ENCODE measurements around the gene GNB1L.

GNB1L gene

DNA sequence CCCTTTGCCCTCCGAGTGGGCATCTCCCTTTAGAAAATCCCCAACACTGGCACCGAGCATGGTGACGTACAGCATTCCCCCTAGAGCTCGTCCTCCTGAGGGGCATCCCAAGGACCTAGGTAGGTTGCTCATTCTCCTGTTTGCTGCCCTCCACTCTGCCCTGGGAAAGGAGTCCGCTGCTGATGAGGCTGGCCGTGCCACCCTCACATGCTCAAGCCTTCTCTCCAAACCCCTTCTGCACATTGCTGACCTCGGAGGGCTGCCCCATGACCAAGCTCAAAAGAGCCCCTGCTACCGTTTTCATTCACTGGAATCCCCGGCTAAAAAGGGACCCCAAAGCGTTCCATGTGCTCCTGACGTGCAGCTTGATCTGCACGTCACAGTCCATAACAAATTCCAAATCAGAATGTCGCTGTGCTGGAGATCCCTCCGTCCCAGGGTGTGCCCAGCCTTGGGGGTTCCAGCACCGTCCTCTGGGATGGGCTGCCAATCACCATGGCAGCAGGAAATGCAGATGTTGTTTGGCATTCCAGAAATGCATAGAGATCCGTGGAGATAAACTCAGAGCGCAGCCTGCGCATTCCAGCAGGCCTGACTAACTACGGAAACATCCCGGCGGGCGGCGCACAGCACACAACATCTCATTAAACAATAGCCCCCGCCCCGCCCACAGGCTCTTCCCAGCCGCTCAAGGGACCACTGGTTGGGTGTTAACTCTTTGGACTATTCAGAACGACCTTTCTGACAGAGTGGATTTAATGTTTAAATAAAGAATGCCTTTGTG, 26.3 kb upstream of the GNB1L start:
- Histone ChIP-seq H3K9me3 (ENCODE audit: control insufficient read depth, low read length) (no peaks in the 10 kb centered on the region), H3K4me3 (ENCODE audit: insufficient read depth, low read depth, low read length) (no peak overlapping the region)

DNA sequence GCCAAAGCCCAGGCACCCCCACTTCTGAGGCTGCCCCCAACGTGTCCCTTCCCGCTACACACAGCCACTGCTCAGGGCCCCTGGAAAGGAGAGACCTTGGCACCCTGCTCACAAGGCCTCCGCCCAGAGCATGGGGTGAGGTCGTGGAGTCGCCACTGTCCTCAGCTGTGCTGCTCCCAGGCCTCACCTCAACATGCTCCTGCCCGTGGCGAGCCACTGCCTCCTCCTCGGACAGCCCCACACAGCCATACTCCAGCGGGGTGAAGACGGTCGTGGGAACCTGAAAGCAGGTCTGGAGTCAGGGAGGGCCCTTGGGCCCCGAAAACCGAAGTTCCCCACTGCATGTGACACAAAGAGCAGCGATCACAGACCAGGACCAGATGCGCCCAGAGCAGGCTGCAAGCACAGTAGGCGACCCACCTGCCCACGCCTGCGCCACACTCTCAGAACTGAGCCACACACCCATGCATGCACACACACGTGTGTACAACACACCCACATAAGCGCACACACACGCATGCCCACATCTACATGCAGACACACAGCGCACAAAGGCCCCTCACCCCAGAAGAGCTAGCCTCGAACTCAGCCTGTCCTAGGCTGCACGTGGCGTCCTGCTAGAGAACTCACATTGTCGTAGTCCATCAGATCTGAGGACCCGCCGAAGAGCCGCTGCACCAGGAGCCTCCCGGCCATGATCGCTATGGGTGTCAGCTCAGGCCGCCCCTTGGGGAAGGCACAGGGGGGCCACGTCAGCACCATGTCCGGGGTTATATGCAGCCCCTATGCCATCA, 25.5 kb upstream of the GNB1L start:
- H3K27me3 ChIP-seq (ENCODE audit: control insufficient read depth, insufficient read depth, low read length, poor library complexity, severe bottlenecking) = no peaks in the 10 kb centered on the region
- peaks cover 46% of the 10 kb centered on the region for H3K4me1 ChIP-seq (ENCODE audit: control insufficient read depth, insufficient read depth, low read length)
- no peaks in the 10 kb centered on the region for H3K36me3 ChIP-seq (ENCODE audit: control insufficient read depth, insufficient read depth, low read length)
- H3K4me3 ChIP-seq (ENCODE audit: insufficient read depth, low read depth, low read length) = peak overlapping the region; percentile 6
- no peaks in the 10 kb centered on the region for H3K9me3 ChIP-seq (ENCODE audit: control insufficient read depth, low read length)
- peak overlapping the region; percentile 86 for H3K27ac ChIP-seq (ENCODE audit: insufficient read depth, low read depth, low read length, poor library complexity, severe bottlenecking)
- 90 to 91% methylated on average over 34 of the region's 34 CpGs for WGBS, 2 experiments

More for the DNA sequence above, 26.3 kb upstream of the GNB1L start:
- no peaks in the 10 kb centered on the region for H3K27me3 ChIP-seq (ENCODE audit: control insufficient read depth, insufficient read depth, low read length, poor library complexity, severe bottlenecking)
- WGBS, 2 experiments = 23 to 25% methylated on average over 27 of the region's 27 CpGs
- H3K36me3 ChIP-seq (ENCODE audit: control insufficient read depth, insufficient read depth, low read length) = no peaks in the 10 kb centered on the region
- peaks cover 43% of the 10 kb centered on the region for H3K4me1 ChIP-seq (ENCODE audit: control insufficient read depth, insufficient read depth, low read length)
- peak overlapping the region; percentile 92 for H3K27ac ChIP-seq (ENCODE audit: insufficient read depth, low read depth, low read length, poor library complexity, severe bottlenecking)

DNA sequence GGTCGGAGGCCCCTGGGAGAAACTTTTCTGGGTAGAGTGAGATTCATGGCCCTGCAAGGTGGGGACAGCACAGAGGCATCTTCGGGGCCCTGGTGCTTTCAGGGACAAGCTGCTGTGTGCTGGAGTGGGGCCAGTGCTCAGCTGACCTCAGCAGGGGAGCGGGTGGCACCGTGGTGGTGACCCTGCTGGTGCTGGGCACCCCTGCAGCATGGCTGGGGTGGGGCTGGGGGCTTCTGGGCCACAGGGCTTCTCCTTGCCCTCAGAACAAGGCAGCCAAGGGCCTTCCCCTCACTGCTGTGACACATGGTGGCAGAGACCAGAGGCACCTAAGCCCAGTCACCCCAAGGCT, 24.9 kb upstream of the GNB1L start:
- no peak overlapping the region for H3K4me3 ChIP-seq (ENCODE audit: insufficient read depth, low read depth, low read length)
- 79 to 84% methylated on average over 4 of the region's 4 CpGs for WGBS, 2 experiments
- no peaks in the 10 kb centered on the region for H3K36me3 ChIP-seq (ENCODE audit: control insufficient read depth, insufficient read depth, low read length)
- no peak overlapping the region for H3K27ac ChIP-seq (ENCODE audit: insufficient read depth, low read depth, low read length, poor library complexity, severe bottlenecking)
- peaks cover 52% of the 10 kb centered on the region for H3K4me1 ChIP-seq (ENCODE audit: control insufficient read depth, insufficient read depth, low read length)
- H3K9me3 ChIP-seq (ENCODE audit: control insufficient read depth, low read length) = no peaks in the 10 kb centered on the region
- H3K27me3 ChIP-seq (ENCODE audit: control insufficient read depth, insufficient read depth, low read length, poor library complexity, severe bottlenecking) = no peaks in the 10 kb centered on the region

DNA sequence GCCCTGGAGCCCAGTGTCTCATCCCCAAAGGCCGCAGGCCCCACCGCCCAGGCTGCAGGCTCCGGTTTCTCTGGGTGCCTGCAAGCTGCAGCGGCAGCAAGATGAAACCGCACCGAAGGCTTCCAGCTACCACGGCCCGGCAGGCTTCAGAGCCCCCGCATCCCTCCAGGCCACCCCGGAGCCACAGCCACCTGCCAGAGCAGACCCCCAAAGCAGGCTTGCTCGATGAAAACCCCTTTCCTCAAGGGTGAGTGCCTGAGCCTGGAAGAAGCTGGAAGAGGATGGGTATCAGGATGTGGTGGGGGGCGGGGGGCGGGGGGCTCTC, 24.5 kb upstream of the GNB1L start:
- no peaks in the 10 kb centered on the region for H3K27me3 ChIP-seq (ENCODE audit: control insufficient read depth, insufficient read depth, low read length, poor library complexity, severe bottlenecking)
- no peaks in the 10 kb centered on the region for H3K36me3 ChIP-seq (ENCODE audit: control insufficient read depth, insufficient read depth, low read length)
- no peak overlapping the region for H3K27ac ChIP-seq (ENCODE audit: insufficient read depth, low read depth, low read length, poor library complexity, severe bottlenecking)
- no peaks in the 10 kb centered on the region for H3K9me3 ChIP-seq (ENCODE audit: control insufficient read depth, low read length)
- H3K4me1 ChIP-seq (ENCODE audit: control insufficient read depth, insufficient read depth, low read length) = peaks cover 56% of the 10 kb centered on the region
- WGBS, 2 experiments = 93 to 95% methylated on average over 13 of the region's 13 CpGs
- H3K4me3 ChIP-seq (ENCODE audit: insufficient read depth, low read depth, low read length) = no peak overlapping the region

DNA sequence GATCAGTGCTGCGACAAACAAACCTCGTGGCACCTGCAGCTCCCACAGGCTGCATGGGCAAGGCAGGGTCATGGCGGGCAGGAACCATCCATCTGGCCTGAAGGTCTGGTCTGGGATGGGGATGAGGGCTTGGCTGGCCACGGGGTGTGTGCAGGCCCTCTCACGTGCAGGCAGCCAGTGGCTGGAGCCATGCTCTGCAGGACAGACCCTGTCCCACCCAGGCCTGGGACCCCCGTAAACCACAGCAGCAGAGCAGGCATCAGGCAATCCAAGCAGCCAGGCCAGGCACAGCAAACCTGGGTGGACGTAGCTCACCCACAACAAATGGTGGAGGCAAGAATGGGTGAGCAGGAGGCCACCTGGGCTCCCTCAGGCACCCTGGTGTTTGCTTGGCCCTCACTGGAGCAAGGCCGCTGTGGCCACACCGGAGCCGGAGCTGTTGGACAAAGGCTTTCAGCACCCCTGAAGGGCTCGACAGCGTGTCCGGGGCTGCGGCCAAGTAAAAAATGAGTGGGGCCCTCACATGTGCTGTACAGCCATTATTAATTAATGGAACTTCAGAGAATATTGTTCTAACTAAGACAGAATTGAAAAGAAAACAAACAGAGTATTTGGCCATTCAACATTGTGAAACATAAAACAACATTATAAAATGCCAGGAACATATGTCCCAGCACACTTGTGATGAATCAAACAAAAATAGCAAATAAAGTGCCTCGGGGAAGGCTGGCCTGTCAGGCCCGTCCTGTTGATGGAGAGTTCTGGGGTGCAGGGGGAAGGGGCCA, 24.0 kb upstream of the GNB1L start:
- no peak overlapping the region for H3K27ac ChIP-seq (ENCODE audit: insufficient read depth, low read depth, low read length, poor library complexity, severe bottlenecking)
- no peak overlapping the region for H3K4me3 ChIP-seq (ENCODE audit: insufficient read depth, low read depth, low read length)
- peaks cover 61% of the 10 kb centered on the region for H3K4me1 ChIP-seq (ENCODE audit: control insufficient read depth, insufficient read depth, low read length)

DNA sequence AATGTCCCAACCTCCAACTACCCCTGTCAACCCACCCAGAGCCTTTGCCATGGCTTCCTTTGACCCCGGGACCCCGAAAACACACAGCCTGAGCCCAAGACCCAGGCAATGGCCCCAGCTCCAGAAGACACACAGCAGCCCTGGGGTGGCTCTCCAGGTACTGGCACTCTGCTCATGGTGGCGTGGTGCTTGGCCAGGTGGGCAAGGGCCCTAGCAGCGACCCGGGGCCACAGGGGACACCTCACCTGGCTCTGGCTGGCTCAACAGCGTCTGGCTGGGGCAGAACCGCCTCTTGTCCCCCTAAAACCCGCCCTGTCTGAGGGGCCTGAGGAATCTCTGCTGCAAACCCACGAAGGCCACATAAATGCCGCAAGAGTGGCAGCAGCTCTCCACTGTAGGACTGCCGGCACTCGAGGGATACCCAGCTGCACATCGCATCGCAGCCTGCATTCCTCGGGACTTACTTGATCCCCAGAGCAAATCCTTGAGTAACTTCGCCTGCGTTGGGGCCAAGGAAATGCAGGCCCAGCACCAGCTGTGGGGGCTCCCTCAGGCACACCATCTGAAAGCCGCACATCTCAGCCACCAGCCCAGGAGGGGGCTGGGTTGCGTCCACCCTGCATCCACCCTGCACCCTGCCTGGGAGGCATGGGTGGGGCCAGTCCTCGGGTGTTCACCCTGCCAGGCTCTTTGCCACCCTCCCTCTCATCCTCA, 23.1 kb upstream of the GNB1L start:
- 93 to 94% methylated on average over 20 of the region's 20 CpGs for WGBS, 2 experiments
- Histone ChIP-seq H3K4me3 (ENCODE audit: insufficient read depth, low read depth, low read length) (no peak overlapping the region), H3K4me1 (ENCODE audit: control insufficient read depth, insufficient read depth, low read length) (peaks cover 59% of the 10 kb centered on the region), H3K27me3 (ENCODE audit: control insufficient read depth, insufficient read depth, low read length, poor library complexity, severe bottlenecking) (no peaks in the 10 kb centered on the region), H3K9me3 (ENCODE audit: control insufficient read depth, low read length) (no peaks in the 10 kb centered on the region), H3K36me3 (ENCODE audit: control insufficient read depth, insufficient read depth, low read length) (no peaks in the 10 kb centered on the region), H3K27ac (ENCODE audit: insufficient read depth, low read depth, low read length, poor library complexity, severe bottlenecking) (no peak overlapping the region)

More for the DNA sequence above, 24.0 kb upstream of the GNB1L start:
- Histone ChIP-seq H3K27me3 (ENCODE audit: control insufficient read depth, insufficient read depth, low read length, poor library complexity, severe bottlenecking) (no peaks in the 10 kb centered on the region), H3K36me3 (ENCODE audit: control insufficient read depth, insufficient read depth, low read length) (no peaks in the 10 kb centered on the region), H3K9me3 (ENCODE audit: control insufficient read depth, low read length) (no peaks in the 10 kb centered on the region)
- WGBS, 2 experiments = 93 to 95% methylated on average over 16 of the region's 16 CpGs

DNA sequence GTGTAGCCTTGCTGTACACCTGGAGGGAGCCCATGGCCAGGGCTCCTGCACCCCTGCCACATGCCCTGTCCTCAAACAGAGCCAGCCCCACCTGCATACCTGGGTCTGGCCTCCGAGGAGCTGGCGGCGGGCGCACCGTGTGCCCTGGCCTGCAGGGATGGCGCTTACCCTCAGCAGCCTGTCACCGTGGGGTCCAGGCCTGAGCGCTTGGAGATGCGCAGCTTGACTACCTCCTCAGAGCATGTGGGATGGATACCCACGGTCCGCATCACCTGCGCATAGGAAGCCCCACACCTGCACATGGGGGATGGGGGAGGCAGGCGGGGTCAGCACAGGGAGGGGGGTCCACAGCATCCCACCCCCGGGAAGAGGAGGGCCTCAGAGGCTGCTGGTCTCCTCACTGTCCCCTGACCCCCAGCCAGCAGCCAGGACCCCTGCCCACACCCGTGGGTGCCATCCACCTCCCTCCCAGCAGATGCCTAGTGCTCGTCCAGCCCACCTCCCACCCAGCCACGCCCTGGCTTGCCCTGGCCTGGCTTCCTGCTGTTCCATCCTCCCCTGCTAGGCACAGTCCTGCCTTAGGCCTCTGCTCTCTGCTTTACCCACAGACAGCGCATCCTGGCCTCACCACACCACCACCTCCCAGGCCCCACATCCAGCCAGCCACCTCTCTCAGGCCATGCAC, 22.4 kb upstream of the GNB1L start:
- no peak overlapping the region for H3K27ac ChIP-seq (ENCODE audit: insufficient read depth, low read depth, low read length, poor library complexity, severe bottlenecking)
- H3K4me1 ChIP-seq (ENCODE audit: control insufficient read depth, insufficient read depth, low read length) = peaks cover 52% of the 10 kb centered on the region
- H3K27me3 ChIP-seq (ENCODE audit: control insufficient read depth, insufficient read depth, low read length, poor library complexity, severe bottlenecking) = no peaks in the 10 kb centered on the region
- H3K4me3 ChIP-seq (ENCODE audit: insufficient read depth, low read depth, low read length) = no peak overlapping the region
- 93 to 95% methylated on average over 18 of the region's 18 CpGs for WGBS, 2 experiments
- H3K9me3 ChIP-seq (ENCODE audit: control insufficient read depth, low read length) = no peaks in the 10 kb centered on the region
- H3K36me3 ChIP-seq (ENCODE audit: control insufficient read depth, insufficient read depth, low read length) = no peaks in the 10 kb centered on the region

DNA sequence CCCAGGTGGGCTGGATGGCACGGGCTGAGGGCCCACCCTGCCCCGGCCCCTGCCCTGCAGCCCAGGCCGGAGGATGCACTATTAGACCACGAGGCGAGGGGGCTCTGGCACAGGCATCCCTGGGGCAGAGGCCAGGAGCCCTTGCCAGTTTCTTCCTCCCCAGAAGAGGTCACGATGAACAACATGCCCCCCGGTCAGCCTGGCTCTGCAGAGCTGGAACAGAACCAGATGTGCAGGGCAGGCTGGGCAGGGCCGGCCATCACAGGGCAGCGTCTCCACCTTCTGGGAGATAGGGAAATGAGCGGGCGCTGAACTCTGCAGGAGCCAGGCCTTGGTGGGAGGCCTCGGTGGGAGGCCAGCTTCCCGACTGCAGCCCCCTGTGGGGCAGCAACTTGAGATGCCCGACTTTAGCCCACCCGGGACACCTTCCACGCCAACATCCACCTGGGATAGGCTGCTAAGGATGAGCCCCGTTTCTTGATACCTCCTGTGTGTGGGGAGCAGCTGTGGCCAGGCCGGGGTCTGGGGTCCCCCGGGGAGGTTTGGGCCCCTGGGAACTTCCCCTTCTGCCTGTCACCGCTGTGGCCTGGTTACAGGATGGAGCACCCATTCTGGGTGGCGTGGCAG, 21.8 kb upstream of the GNB1L start:
- Histone ChIP-seq H3K27ac (ENCODE audit: insufficient read depth, low read depth, low read length, poor library complexity, severe bottlenecking) (no peak overlapping the region), H3K4me3 (ENCODE audit: insufficient read depth, low read depth, low read length) (no peak overlapping the region), H3K9me3 (ENCODE audit: control insufficient read depth, low read length) (no peaks in the 10 kb centered on the region), H3K27me3 (ENCODE audit: control insufficient read depth, insufficient read depth, low read length, poor library complexity, severe bottlenecking) (no peaks in the 10 kb centered on the region), H3K4me1 (ENCODE audit: control insufficient read depth, insufficient read depth, low read length) (peaks cover 45% of the 10 kb centered on the region), H3K36me3 (ENCODE audit: control insufficient read depth, insufficient read depth, low read length) (no peaks in the 10 kb centered on the region)
- WGBS, 2 experiments = 94 to 95% methylated on average over 21 of the region's 21 CpGs

All from ectodermal cell (in vitro differentiated cells).